PC-3 (cell line): ENCODE measurements around the gene KBTBD4.
"Not testable (repeated sequence)": the region's sequence is repeated elsewhere in the genome, so short reads cannot be mapped to it uniquely, and the experiment has no call there.

Experiments used
- EZH2 ChIP-seq: fragments of 300-600 bp; sonication (generic); IDR thresholded peaks from one replicate; pipeline ENCODE4 v1.6.1; 2017; ENCODE audit warnings: antibody characterized with exemption, mild to moderate bottlenecking, low read length; ENCODE audit not compliant: unreplicated experiment
- EZH2phosphoT487 ChIP-seq: fragments of 300-600 bp; sonication (generic); IDR thresholded peaks from 2 replicates; pipeline ENCODE4 v1.6.1; 2018; ENCODE audit warnings: mild to moderate bottlenecking, antibody characterized with exemption, low read length, borderline replicate concordance
- TF ChIP-seq, protein P1 (sequence below): fragments of 300-600 bp; sonication (generic); conservative IDR thresholded peaks from 2 replicates; pipeline ENCODE4 v1.5.1; 2017; ENCODE audit warnings: antibody characterized with exemption, low read depth, mild to moderate bottlenecking, low read length

DNA sequence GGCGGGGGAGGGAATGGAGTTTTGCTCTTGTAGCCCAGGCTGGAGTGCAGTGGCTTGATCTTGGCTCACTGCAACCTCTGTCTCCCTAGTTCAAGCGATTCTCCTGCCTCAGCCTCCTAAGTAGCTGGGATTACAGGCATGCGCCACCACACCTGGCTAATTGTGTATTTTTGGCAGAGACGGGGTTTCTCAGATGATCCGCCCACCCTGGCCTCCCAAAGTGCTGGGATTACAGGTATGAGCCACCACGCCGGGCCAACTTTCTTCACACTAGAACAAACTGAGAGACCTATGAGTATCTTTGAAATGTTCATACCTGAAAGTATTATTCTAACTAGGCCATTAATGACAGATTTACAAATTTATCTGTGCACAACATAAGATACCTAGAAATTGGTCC lies 32.5 kb downstream of the KBTBD4 start:
- TF ChIP-seq, protein P1, sequence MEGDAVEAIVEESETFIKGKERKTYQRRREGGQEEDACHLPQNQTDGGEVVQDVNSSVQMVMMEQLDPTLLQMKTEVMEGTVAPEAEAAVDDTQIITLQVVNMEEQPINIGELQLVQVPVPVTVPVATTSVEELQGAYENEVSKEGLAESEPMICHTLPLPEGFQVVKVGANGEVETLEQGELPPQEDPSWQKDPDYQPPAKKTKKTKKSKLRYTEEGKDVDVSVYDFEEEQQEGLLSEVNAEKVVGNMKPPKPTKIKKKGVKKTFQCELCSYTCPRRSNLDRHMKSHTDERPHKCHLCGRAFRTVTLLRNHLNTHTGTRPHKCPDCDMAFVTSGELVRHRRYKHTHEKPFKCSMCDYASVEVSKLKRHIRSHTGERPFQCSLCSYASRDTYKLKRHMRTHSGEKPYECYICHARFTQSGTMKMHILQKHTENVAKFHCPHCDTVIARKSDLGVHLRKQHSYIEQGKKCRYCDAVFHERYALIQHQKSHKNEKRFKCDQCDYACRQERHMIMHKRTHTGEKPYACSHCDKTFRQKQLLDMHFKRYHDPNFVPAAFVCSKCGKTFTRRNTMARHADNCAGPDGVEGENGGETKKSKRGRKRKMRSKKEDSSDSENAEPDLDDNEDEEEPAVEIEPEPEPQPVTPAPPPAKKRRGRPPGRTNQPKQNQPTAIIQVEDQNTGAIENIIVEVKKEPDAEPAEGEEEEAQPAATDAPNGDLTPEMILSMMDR = not testable (repeated sequence)
- not testable (repeated sequence) for TF ChIP-seq EZH2, EZH2phosphoT487
